Activated CD4-positive, alpha-beta T cell treated with anti-CD3 and anti-CD28 coated beads, Interleukin-2, amount 50 U/mL, for 16 hours (primary cell): ENCODE results near the gene WNT2.

Source experiments
- DNase-seq: peaks from one replicate; pipeline ENCODE4 v3.0.0-alpha.2; 2020

WNT2 gene

DNA sequence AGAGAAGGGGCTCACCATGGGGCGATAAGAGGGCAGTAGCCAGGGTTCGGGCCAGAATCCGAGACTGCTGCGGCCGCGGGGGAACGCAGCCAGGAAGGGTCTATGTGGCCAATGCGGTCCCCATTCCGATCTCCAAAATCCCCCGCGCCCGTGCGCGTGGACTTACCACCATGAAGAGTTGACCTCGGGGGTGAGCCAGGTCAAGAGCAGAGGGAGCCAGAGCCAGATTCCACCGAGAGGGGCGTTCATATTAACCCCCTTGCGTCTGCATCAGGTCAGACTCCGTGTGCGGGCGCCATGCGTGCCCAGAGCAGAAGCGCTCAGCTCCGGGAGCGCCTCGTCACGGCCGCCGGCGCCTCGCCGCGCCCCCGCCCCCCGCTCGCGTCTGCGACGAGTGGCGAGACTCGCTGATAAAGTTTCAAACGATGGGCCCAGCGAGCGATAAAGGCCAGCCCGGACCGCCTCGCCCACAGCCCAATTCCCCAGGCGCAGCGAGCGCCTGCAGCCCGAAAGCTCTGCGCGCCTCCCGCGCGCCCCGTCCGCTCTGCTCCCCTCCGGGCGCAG lies at the start of gene WNT2:
Gene WNT2 (minus strand): TSS at position 318 of the 564 bp plus-strand sequence. CDS start 69 bp downstream, at position 249.
- no peak for DNase-seq

DNA sequence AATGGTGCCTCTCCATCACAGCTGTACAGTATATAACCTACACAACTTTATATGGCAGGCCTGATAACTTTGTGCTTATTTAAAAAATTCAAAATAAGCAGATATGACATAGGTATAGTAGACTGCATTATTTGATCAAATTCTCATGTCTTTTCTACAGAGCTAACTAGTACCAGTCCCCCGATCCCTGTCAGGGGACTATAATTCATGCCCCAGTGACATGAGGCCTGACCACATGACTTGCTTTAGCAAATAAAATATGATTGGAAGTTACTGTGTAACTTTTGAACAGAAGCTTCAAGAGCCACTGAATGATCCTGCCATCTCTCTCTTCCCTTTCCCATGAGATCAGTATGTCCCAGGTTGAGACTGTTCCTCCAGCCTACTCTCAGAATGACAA lies 49.2 kb upstream of the WNT2 start:
- DNase-seq = no peak

DNA sequence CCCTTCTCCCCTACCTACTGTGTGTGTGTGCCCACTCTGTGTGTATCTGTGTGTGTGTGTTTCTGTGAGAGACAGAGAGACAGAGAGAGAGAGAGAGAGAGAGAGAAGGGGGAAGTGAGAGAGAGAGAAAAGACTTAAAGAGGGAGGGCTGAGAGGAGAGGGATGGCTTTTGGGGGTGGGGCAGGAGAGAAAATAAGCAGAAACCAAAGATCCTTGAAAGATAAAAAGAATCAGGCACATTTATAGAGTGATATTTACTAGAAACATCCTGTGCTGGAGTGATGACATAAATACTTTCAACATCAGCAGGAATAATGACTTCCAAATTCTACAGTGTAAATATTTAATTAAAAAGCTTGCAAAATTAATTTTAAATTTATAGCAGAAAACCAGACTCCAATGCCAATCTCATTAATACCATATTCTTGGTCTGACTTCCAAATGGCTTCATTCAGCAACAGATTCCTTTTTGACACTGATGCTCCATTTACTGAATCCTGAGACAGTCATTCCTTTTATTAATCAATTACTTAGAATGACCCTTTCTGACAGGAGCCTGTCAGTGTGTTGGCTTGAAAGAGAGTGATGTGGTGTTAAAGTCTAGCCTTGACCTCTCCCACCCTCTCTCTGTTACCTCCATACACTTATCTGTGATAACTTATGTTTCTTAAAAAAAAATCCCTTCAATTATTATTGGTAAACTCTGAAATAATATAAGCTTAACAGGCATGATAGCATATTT lies 41.7 kb upstream of the WNT2 start:
- DNase-seq = no peak

DNA sequence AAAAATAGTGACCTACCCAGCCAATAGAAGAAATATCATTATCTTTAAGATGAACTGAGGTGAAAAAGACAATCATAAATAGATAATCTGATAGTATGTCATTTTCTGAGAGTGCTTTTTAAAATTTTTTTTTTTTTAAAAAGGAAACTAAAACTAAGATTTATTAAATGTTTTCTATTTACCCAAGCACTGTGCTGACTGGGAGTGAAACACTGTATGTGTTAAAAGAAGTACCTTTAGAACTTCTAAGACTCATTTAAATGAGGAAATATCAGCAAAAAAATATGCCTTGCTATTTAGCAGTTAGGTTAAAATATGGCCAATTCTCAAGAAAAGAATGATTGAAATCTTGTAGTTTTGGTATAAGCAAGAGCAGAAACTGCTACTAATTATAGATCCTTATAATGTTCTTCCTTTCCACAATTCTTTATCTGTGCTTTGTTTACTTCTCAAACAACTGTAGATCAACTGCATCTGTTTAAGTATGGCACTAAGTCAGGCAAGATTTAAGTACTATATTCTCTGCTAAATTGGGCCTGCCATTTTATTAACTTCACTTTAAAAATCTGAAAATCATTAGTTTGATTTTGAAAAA lies 39.5 kb upstream of the WNT2 start:
- no peak for DNase-seq

DNA sequence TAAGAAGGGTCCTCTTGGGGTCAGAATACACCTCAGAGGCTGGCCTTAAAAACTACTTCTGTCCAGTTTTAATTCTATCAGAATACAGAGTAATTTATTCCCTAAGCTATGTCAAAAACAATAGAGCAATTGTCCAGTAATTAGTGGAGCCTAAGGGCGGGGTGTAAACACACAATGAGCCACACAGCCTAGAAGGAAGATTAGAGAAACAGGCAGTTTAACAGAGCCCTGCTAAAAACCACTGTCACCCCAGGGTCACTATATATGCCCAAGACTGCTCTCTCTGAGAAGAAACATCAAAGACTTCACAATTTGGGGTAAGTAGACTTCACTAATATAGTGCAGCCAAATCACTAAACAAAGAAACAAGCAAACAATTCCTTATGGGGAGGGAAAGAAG lies 27.2 kb upstream of the WNT2 start:
- DNase-seq = no peak

DNA sequence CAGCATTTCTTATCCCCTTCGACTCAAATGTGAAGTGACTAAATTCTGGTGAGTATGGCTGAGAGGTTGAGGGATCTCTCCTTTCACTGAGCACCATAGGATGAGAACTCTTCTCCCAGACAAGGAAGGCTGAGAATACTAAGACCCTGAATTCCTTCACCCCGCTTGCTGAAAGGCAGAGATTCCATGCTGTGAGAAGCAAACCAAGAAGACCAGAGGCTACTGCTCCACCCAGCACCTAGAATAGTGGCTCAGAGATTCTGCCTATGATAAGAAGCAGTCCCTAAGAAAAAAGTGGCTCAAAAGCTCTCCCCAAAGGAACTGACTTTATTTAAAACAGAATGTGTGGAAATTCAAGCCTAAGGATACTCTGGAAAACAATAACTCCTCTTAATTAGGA lies 26.7 kb upstream of the WNT2 start:
- no peak for DNase-seq

DNA sequence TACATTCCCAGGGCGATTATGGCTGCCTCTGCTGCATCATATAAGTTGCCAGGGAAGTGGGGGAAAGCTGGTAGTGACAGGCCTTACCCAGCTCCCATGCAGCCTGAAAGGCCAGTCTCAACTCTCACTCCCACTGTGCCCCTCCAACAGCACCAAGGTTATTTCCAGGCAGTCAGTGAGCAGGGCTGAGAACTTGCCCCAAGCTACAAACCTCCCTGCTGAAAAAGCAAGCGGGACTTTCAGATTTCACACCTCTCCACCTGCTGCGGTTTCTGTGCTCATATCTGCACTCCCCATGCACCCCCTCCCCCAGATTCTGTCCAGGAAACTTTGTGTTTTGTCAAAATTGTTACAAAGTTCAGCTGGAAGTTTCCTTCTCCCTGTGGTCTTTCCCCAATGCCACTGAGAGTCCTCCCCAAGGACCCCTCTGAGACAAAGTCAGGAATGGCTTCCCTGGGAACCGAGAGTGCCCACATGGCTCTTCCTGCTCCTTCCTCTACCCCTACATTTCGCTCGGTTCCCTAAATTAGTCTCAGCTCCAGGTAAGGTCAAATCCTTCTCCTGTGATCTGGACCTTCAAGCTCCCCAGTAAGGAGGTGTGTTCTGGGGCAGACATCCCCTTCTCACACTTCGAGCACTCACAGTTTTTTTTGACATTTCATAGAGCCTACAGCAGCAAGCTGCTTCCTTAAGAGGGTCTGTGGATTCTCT lies 25.3 kb upstream of the WNT2 start:
- no peak for DNase-seq

DNA sequence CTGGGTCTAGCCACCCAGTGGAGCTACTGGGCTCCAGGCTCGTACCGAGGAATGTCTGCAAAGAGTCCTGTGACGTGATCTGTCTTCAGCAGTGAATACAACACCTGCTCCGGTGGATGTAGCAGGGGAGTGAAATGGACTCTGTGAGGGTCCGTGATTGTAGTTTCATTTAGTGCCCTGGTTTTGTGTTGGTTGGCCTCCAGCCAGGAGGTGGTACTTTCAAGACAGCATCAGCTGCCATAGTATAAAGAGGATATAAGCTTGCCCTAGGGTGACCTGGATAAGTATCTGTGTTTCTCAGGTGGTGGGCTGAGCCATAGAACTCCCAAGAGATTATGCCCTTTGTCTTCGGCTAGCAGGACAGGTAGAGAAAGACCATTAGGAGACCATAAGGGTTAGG lies 24.6 kb upstream of the WNT2 start:
- no peak for DNase-seq

DNA sequence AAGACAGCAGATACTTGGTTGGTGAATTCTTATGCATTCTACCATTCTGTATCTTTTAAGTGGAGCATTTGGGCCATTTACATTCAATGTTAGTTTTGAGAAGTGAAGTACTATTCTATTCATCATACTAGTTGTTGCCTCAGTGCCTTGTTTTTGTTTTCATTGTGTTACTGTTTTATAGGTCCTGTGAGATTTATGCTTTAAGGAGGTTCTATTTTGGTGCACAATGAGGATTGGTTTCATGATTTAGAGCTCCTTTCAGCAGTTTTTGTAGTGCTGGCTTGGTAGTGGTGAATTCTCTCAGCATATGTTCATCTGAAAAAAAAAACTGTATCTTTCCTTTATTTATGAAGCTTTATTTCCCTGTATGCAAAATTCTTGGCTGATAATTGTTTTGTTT lies 23.3 kb upstream of the WNT2 start:
- no peak for DNase-seq

DNA sequence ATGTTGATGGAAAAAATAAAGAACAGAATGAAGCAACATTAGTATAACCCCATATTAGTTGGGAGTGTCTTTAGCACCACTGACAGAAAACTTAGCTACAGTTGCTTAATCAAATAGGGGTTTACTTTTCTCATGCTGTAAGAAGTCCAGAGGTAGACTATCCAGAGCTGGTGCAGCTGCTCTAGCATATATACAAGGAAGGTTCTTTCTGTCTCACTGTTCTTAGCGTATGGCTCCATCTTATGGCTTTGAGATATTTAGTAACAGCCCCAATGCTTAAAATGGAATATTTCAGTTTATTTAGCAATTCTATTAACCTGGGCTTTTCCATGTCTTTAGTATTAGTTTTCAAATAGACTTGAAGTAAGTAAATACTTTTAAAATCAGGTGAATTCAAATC lies 15.2 kb upstream of the WNT2 start:
- no peak for DNase-seq

DNA sequence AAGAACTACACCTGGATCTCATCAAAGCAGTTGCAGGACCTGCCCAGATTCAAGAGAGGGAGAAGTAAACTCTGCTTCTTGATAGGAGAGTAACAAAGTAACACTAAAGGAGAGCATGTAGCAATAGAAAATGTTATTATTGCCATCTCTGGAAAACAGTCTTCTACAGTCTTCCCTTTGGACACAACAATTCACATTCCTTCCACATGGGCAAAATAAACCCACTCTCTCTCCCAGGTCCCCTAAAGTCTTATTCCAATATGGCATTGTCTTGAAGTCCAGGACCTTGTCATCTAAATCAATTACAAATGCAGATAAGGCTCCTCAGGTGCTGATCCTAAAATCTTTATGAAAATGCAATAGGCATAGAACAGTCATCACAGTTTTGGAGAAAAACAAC lies 10.3 kb upstream of the WNT2 start:
- no peak for DNase-seq

DNA sequence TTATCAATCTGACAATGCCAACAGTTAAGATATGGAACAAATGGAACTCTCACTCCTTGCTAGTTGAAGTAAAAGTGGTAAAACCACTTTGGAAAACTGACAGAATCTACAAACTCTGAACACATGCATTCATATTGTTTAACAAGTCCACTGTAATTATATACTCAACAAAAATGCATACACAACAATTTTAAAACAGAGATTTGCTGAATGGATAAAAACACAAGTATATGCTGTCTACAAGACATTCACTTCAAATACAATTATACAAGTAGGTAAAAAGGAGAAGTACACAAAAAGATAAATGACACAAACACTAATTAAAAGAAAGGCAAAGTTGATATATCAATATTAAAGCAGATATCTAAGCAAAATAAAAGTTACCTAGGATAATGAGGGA lies 9.2 kb upstream of the WNT2 start:
- DNase-seq = no peak

DNA sequence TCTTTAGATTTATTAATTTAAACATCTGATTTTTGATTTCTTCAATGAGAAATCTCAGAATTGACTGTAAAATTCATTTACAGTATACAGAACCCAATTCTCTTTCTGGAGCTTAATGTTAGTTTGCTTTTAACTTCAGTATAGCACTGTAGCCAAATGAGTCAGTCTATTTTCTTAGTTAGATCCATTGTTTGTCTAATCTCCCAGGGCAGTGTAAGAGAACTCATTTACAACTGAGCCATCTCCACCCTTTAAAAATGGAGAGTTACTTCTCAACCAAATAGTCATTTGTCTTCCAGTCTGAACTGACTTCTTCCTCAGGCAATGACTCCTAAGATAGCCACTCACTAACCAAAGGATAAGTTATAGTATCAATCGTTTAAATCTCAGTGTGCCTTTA lies 3.0 kb upstream of the WNT2 start:
- no peak for DNase-seq

DNA sequence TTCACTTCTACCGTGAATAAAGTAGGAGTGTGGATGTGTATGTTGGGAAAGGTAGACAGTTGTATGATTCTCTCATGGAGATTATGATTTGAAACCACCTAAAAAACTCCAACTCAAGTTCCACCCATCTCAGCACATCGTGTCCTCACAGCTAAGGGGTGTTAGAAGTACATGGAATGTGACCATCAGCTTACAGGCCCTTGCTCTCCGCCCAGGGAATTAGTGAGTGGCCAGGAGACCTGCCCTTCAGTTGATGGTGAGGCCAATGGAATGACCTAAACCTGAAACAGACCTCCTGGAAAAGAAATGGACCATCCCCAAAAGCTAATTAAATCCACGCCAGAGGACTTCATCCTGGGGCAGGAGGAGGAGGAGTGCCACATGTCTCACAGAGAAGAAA lies 2.1 kb upstream of the WNT2 start:
- DNase-seq = no peak

DNA sequence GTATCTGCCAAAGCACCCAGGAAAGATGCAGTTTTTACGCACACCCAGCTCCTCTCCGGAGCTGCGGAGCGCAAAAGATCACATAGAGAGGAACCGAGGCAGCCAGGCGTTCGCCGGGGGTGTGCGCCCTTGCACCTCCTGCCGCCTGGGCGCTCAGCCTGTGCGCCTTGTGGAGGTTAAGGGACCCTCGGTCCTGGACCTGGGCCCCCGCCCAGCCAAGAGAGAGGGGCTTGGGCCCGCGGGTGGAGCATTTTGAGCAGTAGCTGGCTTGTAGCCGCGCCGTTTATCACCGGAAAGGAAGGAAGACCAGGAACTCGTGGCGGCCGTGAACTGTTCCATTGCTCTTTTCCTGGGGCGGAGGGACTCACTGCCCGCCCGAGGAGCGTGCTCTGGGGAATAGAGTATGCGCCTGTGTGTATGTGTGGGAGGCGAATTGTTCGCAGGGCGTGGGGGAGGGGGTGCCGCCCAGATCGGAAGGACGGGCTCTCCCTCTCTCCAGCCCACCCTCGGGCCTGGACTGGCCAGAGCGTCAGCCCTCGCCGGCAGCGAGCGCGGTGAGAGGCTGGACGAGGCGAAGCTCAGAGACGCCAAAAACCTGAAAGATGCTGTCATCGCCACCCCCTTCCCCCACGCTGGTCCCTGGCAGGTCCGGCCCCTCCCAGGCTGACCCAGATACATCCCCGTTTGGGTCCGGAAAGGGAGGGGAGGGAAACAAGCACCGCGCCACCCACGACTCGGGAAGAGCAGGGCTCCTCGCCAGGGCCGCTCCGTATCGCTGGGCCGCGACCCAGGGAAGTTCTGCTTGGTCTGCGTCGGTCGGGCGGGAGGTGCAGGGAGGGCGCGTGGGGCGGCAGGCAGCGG lies 1.2 kb upstream of the WNT2 start:
- no peak for DNase-seq

DNA sequence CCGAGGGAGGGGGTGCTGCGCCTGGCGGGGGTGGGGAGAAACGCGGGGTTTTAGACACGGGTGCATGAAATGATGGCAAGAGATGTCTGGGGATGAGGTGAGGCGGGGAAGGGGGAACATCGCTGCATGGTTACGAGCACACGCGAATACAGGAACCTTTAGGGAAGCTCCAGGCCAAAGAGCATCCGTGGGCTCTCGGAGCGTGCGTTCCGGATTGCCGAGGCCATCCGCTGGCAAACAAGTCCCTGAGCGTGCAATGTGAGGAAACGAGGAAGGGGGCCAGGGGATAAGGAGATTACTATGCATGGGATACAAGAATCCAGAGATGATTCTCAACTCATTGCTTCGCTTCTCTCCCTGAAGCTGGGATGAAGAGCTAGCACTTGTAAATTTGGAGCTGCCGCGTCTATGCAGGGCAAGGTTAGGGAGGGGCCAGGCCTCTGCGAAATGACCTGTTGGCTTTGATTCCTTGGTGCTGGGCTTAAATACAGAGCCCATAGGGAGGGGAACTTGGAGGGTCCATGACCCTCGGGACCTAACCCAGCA lies 520 bp upstream of the WNT2 start:
- DNase-seq = no peak

DNA sequence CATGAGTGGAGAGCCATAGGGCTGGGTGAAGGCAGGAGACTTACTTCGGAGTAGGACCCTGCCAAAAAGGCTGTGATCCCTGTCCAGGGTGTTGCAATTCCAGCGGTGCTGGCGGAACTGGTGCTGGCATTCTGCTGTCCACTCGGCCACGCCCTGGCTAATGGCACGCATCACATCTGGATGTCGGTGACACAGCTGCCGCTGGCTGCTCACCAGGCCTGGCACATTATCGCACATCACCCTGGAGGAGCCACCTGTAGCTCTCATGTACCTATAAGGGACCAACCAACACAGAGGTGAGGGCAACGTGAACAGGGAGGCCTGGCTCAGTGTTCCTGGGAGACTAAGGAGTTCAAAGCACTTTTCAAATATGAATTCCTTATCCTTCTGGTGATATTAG lies 2.3 kb downstream of the WNT2 start:
- DNase-seq = no peak

DNA sequence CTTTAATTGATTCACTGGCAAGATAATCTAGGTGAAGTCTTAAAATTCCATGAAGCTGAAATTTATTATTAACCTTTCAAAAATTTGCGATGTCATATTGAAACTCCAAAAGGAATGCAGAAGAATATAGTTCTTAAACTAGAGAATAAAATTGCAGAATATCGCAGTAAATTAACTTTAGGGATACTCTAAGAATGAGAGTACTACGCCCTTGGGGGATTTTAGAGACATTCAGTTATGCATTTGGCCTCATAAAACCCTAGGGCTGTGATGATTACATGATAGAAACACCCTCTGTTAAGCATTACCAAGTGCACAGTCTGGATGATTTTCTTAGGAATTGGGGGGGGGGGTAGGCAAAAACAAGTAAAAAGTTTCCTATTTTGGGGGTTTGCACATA lies 3.7 kb downstream of the WNT2 start:
- no peak for DNase-seq

DNA sequence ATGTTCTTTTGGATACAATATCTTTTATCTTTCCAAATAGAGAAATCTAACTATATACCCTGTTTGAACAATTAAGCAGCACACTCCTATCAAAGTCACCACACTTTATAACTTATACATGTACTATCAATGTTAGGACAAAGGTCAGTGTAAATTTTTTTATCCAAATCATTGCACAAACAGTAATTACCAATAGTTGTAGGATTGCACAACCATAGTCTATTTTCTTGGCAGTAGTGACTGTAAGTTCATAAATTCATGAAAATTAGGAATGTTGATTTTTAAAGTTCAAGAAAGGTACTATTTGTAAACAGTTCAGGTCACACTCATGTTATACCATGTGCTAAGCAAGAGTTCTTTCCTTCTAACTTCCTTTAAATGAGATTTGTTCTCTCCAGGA lies 9.3 kb downstream of the WNT2 start:
- DNase-seq = no peak

DNA sequence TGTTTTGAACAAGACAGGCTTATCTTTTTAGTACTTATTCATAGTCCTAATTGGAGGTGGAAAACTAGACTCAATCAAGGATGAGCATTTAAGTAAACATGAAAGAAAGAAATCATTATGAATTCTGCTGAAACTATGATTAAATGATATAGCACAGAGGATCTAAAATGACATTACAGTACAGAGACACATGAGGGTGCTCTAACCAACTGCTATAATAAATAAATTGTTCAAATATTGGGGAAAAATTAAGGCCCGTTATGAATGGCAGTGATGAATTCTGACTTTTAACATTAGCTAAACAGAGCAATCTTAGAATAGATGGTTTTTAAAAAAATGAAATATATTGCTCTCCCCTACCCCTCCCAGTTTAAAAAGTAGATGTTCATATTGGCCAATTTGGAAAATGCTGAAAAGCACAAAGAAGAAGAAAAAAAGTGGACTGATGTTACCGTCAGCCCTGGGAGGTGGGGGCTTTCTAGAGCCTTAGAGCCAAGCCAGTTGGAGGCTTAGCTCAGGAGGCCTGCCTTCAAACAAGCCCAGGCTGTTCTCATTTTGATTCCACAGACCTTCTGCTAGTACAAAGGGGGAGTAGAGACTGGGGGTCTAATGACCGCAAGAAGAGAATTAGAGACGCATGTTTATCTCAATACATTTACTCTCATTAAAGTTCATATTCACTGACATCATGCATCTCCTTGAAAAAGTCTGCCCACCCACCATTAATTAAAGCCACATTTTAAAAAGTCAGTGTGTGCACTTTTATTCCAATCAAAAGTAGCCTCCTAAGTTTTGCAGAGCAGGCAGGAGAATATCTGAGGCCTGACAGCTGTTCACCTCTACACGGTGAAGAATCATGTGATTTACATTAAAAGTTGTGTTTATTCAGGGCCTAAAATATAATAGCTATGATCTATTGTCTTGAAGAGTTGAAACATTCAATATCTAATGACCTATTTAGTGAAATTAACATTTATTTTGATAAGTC lies 10.0 kb downstream of the WNT2 start:
- DNase-seq = no peak

DNA sequence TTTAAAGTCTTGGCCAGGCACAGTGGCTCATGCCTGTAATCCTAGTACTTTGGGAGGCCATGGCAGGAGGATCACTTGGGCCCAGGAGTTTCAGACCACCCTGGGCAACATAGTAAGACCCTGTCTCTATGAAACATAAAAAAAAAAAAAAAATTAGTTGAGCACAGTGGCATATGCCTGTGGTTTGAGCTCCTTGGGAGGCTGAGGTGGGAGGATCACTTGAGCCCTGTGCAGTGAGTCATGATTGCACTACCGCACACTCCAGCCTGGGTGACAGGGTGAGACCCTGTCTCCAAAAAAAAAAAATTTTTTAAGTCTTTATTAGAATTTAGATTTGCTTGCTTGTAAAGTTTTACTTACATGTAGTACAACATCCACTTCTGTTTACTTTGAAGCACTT lies 14.0 kb downstream of the WNT2 start:
- no peak for DNase-seq

DNA sequence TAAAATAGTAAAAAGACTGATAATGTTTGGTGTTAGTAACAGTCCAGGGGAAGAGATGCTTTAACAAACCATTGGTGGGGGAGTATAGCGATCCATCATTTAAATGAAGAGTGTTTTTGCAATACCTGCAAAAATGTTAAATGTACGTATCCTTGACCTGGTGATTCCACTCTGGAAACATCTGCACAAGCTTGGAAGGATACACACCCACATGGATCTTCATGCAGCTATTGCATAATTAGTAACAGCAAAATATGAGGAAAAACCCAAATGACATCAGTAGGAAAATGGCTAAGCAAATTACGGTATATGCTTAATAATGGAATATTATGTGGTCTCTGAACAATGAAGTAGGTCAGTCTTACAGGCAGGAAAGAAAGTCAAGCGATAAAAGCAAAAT lies 20.5 kb downstream of the WNT2 start:
- no peak for DNase-seq
